Endometrium (tissue), 2 donors: ENCODE results near the gene LSM14A.
A peak's percentile ranks its signal among the peaks of the same experiment; 100 is the strongest.
"Not testable (repeated sequence)": the region's sequence is repeated elsewhere in the genome, so short reads cannot be mapped to it uniquely, and the experiment has no call there.

Source experiments
- FAIRE-seq: peaks from 2 replicates; lab custom pipeline; 2012; peaks lifted over from hg19 to GRCh38; lab: Jason Lieb, UNC
- donor health status: control.
- donor health status: control.

The LSM14A gene

DNA sequence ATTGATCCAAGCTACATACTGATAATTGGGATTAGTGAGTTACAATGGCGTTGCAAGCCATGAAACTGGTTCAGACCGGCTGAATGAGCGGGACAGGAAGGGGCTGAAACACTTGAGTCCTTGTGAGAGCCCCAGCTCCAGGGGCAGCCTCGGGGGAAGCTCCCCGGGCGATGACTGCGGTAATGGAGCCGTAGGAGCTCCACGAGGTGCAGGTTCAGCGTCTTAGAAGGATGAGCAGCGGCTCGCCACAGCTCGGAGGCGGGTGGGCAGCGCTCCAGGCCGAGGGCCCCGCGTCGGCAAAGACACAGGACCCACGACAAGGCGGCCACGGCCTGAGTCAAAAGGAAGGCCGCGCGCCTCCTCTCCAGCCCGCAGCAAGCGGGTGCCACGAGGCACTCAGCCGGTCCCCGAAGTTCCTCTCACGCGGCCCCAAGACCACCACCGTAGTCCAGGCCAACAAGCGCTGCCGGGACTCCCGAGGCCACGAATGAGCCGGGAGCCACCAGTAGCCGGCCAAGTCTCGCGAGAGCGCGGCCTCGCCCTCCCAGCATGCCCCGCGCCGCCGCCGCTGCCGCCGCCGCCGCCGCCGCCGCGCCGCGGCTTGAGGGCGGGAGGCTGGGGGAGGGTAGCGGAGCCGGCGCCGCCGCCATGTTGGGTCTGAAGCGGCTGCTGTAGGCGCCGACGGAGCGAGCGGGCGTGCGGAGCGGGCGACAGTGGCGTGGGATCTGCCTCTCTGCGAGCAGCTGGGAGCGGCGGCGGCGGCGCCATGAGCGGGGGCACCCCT is at the start of gene LSM14A:
LSM14A (plus strand) TSS at position 628 of the 784 bp plus-strand sequence; CDS start at position 767, 139 bp downstream.
- no peak for FAIRE-seq

DNA sequence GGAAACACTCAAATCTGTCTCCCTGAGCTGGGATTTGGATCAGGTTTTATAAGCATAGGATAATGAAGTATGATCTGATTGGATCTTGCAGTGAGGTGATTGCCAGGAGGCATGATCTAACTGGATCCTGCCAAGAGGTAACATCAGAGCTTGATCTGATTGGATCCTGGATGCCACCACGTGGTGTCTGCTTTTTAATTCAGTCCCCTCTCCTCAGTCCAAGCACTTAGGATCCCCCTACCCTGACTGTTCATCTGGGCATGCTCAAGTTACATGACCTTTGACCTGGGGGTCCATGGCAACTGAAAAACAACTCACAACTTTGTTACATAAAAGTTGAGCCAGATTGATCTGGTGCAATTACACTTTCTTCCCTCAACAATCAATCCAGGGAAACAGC is 47.5 kb upstream of the LSM14A start:
- FAIRE-seq, result no peak

GRCh38 chr19:34126966-34127365 is 45.3 kb upstream of the LSM14A start:
- no peak for FAIRE-seq

DNA sequence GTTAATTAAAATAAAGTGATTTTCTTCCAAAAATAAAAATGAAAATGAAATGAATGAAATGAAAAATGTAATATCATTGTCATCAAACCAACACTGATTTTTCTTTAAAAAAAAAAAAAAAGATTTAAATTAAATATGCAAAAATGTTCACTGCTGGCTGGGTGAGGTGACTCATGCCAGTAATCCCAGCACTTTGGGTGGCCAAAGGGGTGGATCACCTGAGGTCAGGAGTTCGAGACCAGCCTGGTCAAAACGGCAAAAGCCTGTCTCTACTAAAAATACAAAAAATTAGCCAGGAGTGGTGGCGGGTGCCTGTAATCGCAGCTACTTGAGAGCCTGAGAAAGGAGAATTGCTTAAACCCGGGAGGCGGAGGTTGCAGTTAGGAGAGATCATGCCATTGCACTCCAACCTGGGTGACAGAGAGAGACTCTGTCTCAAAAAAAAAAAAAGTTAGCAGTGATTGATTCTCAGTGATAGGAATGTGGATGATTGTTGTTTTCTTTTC is 44.6 kb upstream of the LSM14A start:
- FAIRE-seq, result no peak

GRCh38 chr19:34128558-34129250 is 43.6 kb upstream of the LSM14A start:
- FAIRE-seq, result no peak

DNA sequence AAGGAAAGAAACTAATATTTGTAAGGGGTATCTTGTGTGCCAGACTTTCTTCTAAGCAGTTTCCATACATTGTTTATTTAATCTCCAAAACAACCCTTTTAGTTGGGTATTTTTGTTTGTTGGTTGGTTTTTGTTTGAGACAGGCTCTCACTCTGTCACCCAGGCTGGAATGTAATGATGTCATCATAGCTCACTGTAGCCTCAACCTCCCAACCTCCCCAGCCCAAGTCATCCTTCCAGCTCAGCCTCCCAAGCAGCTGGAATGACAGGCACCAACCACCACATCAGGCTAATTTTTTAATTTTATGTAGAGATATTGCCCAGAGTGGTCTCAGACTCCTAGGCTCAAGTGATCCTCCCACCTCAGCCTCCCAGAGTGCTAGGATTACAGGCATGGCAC is 41.2 kb upstream of the LSM14A start:
- no peak for FAIRE-seq

DNA sequence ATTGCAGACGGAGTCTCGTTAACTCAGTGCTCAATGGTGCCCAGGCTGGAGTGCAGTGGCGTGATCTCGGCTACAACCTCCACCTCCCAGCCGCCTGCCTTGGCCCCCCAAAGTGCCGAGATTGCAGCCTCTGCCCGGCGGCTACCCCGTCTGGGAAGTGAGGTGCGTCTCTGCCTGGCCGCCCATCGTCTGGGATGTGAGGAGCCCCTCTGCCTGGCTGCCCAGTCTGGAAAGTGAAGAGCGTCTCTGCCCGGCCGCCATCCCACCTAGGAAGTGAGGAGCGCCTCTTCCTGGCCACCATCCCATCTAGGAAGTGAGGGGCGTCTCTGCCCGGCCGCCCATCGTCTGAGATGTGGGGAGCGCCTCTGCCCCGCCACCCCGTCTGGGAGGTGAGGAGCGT is 40.2 kb upstream of the LSM14A start:
- FAIRE-seq, result not testable (repeated sequence)

DNA sequence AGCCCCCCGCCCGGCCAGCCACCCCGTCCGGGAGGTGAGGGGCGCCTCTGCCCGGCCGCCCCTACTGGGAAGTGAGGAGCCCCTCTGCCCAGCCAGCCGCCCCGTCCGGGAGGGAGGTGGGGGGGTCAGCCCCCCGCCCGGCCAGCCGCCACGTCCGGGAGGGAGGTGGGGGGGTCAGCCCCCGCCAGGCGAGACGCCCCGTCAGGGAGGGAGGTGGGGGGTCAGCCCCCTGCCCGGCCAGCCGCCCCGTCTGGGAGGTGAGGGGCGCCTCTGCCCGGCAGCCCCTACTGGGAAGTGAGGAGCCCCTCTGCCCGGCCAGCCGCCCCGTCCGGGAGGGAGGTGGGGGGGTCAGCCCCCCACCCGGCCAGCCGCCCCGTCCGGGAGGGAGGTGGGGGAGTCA is 39.6 kb upstream of the LSM14A start:
- FAIRE-seq, result not testable (repeated sequence)

DNA sequence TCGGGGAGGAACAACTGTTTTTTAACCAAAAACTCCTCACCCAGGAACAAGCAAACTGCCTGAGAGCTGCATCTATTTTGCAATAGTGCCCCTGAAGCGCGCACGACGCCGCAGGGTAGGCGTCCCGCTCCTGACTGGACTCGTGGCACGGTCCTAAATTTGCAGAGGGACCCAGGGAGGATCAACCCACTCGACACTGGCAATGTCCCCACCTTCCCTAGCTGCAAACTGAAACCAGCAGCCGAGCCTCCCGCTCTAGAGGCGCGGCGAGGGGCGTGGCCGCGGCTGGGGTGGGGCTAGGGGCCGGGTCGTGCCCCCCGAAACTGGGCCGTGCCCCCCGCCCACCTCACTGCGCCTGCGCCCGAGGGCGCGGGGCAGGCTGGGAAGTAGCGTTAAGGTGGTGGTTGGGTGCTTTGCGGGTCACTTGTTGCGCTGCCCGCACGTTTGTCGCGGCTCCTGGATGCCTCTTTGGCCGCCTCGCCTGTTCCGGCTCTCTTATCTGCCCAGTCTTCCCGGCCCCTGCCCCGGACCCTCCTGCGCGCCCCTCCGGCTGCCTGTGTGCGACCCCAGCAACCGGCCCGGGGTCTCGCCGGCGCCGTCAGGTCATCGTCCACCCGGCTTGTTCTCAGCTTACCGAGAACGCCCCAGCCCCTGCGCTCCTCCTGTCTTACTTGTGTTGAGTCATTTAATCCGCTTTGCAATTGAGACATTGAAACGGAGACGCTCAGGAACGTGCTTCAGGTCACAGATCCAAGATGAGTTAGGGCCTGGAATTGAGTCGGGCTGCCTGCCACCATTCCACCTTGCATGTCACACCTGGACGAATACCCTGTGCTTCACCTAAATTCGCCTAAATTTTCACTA is 37.9 kb upstream of the LSM14A start:
- FAIRE-seq, result no peak

- FAIRE-seq, result no peak
Measured at GRCh38 chr19:34135054-34135800, 37.1 kb upstream of the LSM14A start.

- FAIRE-seq, result no peak
Measured at GRCh38 chr19:34135821-34136611, 36.3 kb upstream of the LSM14A start.

DNA sequence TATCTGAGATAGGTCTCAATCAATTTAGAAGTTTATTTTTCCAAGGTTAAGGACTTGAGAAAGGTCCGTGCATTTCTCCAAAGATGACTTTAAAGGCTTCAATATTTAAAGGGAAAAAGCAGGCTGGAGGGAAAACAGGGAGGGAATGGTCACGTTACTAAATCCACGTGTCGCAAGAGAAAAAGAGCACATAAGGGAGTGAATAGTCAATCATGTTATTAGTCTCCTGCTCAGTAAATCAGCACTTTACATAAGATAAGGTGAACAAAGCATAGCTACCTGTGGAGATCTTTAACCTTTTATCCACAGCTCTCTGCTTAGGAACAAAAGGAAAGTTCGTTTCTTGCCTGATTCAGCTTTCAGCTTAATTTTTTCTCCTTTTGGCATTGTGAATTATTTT is 31.3 kb upstream of the LSM14A start:
- no peak for FAIRE-seq

DNA sequence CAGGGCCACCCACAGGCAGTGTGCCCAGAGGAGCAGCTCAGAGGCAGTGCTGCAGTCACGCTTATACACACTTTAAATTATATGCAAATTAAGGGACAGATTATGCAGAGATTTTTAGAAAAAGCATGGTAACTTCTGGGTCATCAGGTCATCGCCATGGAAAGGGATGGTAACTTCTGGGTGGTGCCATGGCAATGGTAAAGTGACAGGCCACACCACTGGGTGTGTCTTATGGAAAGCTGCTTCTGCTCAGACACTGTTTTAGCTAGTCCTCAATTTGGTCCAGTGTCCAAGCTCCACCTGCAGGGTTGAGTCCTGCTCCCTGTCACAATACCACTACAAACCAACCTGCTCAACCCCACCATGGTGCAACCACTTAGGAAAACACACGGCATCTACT is 29.9 kb upstream of the LSM14A start:
- no peak for FAIRE-seq

GRCh38 chr19:34145741-34146202 is 26.5 kb upstream of the LSM14A start:
- FAIRE-seq, result peak; percentile 60

DNA sequence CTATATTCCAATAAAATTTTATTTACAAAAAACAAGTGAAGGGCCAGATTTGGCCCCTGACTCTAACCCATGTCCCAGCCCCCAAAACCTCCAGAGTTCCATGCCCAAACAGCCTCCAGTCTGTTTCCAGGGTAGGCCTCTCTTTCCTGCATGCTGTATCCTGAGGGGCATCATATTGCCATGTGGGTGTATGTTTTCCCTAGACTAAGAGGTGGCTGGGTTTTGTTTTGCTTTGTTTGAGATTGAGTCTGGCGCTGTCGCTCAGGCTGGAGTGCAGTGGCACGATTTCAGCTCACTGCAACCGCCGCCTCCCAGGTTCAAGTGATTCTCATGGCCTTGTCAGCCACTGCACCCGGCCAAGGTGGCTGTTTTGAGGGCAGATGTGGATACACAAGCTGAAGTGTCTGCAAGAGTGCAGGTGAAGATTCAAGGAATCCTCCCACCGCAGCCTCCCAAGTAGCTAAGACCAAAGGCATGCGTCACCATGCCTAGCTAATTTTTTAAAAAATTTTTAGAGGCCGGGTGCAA is 23.6 kb upstream of the LSM14A start:
- FAIRE-seq, result no peak

DNA sequence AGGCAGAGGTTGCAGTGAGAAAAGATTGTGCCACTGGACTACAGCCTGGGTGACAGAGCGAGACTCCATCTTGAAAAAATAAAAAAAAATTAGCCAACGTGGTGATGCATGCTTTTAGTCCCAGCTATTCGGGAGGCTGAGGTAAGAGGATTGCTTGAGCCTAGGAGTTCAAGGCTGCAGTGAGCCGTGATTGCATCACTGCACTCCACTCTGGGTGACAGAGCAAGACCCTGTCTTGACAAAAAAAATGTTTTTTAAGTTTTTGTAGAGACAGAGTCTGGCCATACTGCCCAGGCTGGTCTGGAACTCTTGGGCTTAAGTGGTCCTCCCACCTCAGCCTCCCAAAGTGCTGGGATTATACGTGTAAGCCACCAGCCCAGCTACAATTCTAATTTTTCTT is 22.4 kb upstream of the LSM14A start:
- no peak for FAIRE-seq

DNA sequence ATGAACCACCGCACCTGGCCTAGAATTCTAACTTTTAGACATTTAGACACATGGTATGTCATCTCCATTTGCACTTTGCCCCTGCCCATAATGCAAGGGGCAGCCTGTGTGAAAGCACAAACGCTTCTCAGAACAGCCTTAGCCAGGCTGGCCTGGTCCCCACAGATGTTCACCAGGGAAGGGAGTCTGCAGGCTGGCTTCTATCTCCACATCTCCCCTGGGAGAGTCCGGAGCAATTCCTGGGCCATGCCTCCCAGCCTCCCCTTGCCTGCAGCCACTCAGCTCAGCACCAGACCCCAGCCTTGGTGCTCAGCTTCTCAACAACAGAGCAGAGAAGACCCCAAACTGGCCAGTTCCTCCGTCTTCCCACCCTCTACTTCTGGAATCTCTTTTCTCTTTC is 21.7 kb upstream of the LSM14A start:
- FAIRE-seq, result no peak

- no peak for FAIRE-seq
Measured at GRCh38 chr19:34151439-34151838, 20.9 kb upstream of the LSM14A start.

GRCh38 chr19:34154401-34154800 is 17.9 kb upstream of the LSM14A start:
- no peak for FAIRE-seq

GRCh38 chr19:34155686-34156085 is 16.6 kb upstream of the LSM14A start:
- no peak for FAIRE-seq

DNA sequence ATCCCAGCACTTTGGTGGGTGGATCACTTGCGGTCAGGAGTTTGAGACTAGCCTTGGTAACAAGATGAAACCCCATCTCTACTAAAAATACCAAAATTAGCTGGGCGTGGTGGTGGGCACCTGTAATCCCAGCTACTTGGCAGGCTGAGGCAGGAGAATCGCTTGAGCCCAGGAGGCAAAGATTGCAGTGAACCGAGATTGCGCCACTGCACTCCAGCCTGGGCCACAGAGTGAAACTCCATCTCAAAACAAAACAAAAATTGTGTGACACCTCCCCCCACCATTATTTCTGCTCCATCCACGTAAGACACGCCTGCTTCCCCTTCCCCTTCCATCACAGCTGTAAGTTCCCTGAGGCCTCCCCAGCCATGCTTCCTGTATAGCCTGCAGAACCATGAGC is 13.3 kb upstream of the LSM14A start:
- FAIRE-seq, result not testable (repeated sequence)
